Keratinocyte (primary cell): Measurements from ENCODE around the gene B4GALT7.

Experiments
- EZH2 ChIP-seq: IDR thresholded peaks from one replicate; pipeline ENCODE4 v1.6.1; 2012; ENCODE audit warnings: inconsistent platforms, mild to moderate bottlenecking, low read length, moderate library complexity
- TF ChIP-seq, protein P1 (sequence below), 3 experiments: IDR thresholded peaks in 1 of 3; conservative IDR thresholded peaks in 1 of 3; optimal IDR thresholded peaks in 1 of 3; 2 replicates in 2 of 3; 3 replicates in 1 of 3; pipeline versions ENCODE3 to v1.5.1; 2011; ENCODE audit warnings: low read length in 3 of 3, mild to moderate bottlenecking in 3 of 3, moderate library complexity in 2 of 3, control low read depth in 1 of 3, inconsistent platforms in 1 of 3; ENCODE audit not compliant: insufficient read depth in 2 of 3; ENCODE audit errors: extremely low read depth in 1 of 3

DNA sequence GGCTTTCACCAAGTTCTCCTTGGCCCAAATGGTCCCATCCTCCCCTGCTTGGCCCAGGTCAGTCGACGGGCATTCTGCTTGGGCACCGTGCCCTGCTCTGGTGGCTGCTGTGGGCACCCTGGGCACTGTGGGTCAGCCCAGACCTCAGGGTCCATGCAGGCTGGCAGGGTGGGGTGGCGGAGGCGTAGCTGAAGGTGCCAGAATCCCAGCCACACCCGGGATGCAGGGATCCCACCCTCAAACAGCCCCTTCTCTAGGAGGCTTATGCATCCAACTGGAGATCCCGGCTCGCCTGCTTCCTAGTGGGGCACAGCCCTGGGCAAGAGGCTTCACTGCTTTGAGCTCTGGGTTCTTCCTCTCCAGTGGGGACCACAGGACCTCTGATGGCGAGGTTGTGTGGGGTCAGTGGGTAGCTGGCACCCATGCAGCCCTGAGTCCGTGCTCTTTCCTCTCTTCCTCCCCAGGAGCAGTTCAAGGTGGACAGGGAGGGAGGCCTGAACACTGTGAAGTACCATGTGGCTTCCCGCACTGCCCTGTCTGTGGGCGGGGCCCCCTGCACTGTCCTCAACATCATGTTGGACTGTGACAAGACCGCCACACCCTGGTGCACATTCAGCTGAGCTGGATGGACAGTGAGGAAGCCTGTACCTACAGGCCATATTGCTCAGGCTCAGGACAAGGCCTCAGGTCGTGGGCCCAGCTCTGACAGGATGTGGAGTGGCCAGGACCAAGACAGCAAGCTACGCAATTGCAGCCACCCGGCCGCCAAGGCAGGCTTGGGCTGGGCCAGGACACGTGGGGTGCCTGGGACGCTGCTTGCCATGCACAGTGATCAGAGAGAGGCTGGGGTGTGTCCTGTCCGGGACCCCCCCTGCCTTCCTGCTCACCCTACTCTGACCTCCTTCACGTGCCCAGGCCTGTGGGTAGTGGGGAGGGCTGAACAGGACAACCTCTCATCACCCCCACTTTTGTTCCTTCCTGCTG is 9.4 kb downstream of the B4GALT7 start:
- TF ChIP-seq, protein P1, sequence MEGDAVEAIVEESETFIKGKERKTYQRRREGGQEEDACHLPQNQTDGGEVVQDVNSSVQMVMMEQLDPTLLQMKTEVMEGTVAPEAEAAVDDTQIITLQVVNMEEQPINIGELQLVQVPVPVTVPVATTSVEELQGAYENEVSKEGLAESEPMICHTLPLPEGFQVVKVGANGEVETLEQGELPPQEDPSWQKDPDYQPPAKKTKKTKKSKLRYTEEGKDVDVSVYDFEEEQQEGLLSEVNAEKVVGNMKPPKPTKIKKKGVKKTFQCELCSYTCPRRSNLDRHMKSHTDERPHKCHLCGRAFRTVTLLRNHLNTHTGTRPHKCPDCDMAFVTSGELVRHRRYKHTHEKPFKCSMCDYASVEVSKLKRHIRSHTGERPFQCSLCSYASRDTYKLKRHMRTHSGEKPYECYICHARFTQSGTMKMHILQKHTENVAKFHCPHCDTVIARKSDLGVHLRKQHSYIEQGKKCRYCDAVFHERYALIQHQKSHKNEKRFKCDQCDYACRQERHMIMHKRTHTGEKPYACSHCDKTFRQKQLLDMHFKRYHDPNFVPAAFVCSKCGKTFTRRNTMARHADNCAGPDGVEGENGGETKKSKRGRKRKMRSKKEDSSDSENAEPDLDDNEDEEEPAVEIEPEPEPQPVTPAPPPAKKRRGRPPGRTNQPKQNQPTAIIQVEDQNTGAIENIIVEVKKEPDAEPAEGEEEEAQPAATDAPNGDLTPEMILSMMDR (optimal IDR thresholded peaks at IDR 0.05 in 1 of 3, IDR thresholded peaks at IDR 0.05 in 1 of 3, conservative IDR thresholded peaks at IDR 0.05 in 1 of 3; ENCODE audit: extremely low read depth in 1 of 3, insufficient read depth in 2 of 3, low read length in 3 of 3) = no peak
- no peak for TF ChIP-seq EZH2
